T-helper 22 cell (primary cell): ENCODE measurements around the gene OTOGL.
"Not testable (repeated sequence)": the region's sequence is repeated elsewhere in the genome, so short reads cannot be mapped to it uniquely, and the experiment has no call there.

Source experiments
- DNase-seq: peaks from one replicate; pipeline ENCODE4 v3.0.0-alpha.2; 2020; ENCODE audit warnings: low read depth

OTOGL gene

DNA sequence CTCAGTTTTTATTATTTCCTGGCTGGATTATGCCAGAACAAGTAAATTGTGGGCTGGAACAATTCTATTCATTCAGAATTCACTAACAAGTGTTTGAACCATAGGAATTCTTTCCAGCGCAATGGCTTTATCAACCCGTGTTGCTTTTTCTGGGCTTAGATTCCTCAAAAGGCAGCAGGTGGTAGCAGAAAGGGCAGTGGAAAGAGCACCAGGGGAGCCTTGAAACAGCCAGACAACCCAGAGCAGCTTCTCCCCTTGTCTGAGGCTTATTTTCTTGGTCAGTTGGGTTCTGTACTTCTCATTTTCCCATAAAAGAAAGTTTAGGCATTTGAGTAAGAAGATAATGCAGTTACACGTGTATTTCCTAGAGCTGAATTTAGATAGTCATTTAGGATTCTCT is 130.7 kb downstream of the OTOGL start:
- DNase-seq: no peak

DNA sequence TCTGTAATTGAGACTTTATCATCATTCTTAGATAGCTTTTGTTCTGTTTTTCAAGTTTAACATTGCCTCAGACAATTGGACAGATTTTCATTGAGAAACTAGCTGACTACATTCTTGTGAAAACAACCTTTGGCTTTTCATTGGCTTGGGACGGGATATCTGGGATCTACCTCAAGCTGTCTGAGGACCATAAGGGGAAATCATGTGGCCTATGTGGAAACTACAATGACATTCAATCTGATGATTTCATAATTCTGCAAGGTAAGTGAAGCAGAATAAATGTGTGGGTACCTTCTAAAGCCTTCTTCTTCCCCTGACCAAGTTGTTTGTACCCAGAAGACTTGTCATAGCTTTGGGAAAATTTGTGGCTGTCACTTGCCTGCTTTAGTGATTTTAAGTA is 133.5 kb downstream of the OTOGL start:
- no peak for DNase-seq

DNA sequence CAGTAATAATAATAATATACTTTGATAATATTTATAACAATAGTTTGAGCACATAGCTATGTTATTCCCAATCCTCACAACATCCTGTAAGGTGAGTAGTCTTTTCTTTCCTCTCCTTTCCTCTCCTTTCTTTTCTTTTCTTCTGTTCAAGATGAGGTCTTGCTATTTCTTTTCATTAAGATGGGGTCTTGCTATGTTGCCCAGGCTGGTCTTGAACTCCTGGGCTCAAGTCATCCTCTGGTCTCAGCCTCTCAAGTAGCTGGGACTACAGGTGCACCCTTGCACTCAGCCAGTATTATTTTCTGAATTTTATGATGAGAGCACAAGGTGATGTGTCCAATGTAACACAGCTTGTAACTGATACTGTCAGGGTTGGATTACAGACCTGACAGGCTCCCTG is 134.6 kb downstream of the OTOGL start:
- no peak for DNase-seq

DNA sequence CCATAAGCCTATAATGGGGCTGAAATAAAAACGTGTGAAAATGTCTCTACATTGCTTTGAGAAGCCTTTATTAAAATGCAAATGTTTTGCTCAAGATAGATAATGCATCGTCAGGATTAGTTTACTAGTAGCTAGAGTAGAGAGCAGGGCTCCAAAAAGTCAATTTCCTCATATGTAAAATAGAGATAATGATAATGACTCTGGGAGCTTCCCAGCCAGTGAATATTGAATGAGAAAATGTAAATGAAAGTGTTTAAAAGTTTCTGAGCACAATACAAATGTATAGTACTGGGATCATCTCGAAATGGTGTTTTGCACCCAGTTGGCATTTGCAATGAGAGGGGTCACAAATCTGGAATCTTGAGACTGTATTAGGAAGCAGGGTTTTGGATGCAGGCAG is 135.3 kb downstream of the OTOGL start:
- DNase-seq: no peak

DNA sequence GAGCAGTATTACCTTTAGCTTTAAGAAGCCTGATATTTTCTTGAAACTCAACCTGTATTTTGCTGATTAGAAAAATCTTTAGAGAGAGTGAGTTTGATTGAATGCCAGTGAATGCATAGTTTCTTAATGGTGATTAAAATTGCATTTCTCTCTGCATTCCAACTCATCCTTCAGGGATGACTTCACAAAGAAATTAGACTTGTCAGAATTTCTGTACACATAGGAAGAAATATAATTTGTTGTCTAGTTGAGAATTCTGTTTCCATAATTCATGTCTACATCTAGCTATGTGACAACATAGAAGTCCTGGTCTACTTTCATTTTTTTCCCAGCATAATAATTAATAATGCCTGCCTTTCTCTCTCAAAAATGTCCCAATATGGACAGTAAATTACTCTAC is 136.6 kb downstream of the OTOGL start:
- DNase-seq: no peak

DNA sequence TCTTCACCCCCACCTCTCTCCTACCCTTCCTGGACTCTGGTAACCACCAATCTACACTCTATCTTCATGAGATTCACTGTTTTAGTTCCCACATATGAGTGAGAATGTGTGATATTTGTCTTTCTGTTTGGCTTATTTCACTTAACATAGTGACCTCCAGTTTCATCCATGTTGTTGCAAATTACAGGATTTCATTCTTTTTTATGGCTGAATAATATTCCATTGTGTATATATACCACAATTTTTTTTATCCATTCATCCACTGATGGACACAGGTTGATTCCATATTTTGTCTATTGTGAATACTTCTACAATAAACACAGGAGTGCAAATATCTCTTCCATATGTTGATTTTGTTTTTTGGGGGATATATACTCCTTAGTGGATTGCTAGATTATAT is 140.5 kb downstream of the OTOGL start:
- no peak for DNase-seq

DNA sequence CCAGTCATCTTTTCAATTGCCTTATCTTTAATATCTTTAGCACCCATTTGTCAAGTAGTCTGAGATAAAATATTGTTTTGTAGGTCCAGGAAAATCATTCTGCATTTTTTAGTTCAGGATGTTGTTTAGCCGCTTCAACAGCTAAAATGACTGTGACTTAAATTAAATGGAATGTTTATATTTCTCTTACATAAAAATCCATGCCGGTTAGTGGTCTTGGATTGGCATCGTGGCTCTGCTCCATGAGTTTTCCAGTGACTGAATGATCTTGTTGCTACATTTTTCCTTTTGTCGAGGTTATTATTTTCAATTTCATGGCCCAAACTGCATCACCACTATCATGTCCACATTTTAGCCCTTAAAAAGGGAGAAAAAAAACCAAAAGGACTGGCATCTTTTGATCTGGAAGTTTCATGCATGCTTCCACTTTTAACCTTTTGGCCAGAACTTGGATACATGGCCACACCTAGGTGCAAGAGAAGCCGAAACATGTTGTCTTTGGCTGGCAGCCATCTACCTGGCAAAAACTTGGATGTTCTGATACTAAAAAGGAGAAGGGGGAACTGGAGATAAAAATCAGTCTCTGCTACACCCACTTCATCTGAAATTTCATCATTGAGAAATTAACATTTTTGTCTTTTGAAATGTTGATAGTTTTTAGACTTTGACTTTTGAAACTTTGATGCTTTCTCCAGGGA is 142.4 kb downstream of the OTOGL start:
- DNase-seq: no peak

DNA sequence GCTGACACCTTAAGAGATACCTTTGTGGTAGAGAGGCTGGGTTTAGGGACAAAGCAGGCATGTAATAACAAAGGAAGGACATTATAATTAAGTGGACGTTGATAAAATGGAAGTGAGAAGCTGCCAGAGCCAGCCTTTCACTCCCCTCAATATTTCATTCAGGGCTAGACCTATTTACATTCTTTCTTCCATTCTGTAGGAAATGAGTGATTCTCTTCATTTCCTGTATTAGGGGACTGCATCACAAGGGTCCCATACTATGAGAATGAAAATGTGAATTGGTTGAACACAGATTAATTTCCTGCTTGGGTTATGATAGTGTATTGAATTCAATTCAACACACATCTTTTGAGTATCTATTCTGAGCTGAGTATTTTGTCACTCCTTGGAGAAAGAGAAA is 143.0 kb downstream of the OTOGL start:
- no peak for DNase-seq

DNA sequence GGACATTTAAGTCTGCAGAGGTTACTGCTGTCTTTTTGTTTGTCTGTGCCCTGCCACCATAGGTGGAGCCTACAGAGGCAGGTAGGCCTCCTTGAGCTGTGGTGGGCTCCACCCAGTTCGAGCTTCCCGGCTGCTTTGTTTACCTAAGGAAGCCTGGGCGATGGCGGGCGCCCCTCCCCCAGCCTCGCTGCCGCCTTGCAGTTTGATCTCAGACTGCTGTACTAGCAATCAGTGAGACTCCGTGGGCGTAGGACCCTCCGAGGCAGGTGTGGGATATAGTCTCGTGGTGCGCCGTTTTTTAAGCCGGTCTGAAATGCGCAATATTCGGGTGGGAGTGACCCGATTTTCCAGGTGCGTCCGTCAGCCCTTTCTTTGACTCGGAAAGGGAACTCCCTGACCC is 150.2 kb downstream of the OTOGL start:
- not testable (repeated sequence) for DNase-seq

DNA sequence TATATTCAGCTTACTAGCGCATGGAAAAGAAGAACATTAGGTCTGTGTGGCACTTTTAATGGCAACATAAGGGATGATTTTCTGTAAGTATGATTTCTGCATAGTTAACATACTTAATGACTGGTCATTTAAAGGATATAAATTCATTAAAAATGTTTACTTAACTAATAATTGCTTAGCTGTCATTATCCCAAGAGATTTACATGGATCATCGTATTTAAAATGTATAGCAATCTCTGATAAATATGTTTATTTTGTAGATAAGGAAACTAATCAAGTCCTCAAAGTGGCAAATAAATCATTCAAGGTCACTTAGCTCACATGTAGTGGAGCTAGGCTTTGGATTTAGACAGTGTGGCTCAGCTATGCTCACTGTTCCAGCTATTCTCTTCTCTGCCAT is 158.6 kb downstream of the OTOGL start:
- DNase-seq: no peak

DNA sequence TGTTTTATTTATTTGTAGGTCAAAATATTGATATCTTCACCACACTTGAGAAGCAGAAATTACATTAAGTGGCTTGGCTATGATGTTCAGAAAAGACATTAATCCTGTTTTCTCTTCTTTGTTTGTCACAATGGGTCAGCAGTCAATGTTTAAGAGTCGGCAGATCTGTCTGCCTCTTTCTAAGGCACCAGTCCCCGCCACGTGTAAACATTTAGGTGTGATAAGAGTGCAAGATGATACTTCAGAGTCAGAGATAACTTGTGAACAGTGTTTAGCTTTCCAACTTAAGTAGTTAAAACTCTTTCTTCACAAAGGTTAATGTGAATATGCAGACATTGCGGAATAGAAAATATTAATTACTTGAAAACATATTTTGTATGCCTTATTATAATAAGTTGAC is 160.9 kb downstream of the OTOGL start:
- DNase-seq: no peak

DNA sequence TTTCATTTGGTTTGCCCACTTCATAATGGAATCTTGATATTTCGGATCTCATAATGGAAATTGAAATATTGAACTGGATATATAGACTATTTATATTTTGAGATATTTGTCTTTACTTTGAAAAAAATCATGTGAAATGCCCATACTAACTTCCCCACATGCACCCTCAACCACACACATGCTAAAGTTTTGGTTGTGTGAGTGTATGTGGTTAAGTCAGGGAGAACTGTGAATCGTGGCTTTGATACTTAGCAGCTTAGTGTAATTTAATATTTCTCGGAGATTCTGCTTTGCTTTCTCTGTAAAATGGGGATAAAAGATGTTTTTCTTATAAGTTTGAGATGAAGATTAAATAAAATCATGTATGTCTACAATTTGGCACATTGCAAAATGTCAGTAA is 162.1 kb downstream of the OTOGL start:
- no peak for DNase-seq

DNA sequence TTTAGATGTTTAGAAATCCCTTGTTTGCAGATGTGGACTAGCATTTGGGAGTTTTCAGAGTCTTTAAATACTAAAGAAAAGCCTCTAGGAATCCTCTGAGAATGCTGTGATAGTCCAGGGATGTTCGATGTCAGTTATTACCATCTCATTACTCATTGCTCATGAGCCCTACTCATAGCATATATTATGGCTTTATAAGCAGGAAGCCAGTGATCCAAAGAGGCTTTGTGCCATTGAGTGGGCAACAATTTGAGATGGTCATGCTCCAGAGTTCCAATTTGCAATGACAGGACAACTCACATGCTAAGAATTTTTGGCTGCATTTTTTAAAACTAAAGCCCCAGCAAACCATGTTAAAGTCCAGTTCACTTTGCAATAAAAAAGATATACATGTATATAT is 163.0 kb downstream of the OTOGL start:
- DNase-seq: no peak

DNA sequence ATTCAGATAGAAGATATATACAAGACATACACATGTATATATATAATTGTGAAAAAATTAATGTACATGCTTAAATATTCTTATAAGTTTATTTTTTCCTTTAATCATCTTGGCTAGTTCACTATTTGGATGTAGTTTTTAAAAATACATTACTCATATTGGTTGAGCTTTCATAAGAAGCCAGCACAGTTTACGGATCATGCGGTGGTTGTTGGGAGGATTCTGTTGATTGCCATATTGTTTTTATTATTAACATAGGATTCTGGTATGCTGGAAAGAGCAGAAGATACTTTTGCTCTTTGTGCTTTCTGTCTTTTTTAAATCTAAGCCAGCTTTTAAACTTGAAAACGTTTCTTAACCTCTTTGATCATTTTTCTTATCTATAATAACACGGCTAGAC is 163.4 kb downstream of the OTOGL start:
- DNase-seq: no peak

DNA sequence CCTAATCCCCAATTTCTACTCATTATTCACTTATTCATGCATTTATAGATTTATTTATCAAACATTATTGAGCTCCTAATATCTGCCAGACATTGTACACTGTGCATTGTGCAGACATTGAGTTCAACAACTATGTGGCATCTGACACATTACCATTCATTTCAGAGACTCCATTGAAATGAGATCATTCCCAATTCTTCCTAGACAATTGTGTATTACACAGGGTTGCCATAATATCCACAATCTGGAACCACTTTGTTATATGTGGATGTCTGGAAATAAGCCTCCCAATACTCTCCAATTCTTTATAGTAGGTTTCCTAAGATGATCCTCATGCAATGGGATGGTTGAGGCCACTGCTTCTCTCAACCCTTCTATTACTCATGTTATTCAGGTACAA is 165.0 kb downstream of the OTOGL start:
- DNase-seq: no peak

DNA sequence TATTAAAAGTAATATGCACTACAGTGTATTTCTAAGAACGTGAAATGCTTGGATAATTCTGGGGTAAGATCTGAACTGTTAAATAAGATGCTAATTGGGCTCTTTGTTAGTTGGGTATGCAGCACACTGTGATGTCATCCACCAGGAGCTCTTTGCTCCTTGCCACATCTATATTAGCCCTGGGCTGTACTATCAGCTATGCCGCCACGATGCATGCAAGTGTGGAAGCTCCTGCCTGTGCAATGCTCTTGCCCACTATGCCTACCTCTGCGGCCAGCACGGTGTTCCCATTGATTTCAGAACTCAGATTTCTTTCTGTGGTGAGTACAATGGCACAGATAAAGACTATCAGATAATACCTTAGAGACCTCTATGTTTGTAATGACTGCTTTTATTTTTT is 165.6 kb downstream of the OTOGL start:
- no peak for DNase-seq

DNA sequence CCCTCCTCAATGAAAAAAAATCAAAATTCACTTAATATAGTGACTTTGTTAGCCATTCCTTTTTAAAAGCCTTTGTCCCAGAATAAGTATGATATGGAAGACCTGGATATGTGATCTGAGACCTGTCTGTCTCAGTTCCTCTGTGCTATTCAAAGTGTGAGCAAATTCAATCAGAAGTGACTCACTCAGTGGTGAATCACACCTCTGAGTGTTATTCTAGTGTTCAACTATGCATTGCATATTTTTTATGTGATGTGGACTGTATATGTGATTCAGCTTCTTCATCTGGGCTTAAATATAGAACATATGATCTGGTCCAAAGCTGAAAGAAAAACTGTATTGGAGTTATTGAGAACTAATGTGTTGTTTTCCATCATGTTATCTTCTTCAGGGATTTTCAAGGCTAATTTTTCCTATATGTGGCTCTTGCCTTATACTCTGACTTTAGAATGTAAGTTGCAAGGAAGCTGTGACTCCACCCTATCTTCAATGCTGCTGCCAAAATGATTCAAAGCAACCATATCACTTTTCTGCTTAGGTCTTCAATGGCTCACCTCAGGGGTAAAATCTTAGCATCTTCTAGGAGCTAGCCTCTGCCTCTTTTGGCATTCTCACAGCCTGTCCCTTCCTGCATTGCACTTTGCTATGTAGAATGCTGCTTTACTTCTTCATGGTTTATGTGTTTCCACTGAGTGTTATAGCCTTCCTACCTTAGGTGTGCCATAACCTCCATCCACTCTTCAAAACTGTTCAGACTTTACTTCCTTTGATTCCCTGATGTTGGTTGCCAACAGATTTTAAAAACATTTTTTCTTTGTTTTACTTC is 169.8 kb downstream of the OTOGL start:
- no peak for DNase-seq

DNA sequence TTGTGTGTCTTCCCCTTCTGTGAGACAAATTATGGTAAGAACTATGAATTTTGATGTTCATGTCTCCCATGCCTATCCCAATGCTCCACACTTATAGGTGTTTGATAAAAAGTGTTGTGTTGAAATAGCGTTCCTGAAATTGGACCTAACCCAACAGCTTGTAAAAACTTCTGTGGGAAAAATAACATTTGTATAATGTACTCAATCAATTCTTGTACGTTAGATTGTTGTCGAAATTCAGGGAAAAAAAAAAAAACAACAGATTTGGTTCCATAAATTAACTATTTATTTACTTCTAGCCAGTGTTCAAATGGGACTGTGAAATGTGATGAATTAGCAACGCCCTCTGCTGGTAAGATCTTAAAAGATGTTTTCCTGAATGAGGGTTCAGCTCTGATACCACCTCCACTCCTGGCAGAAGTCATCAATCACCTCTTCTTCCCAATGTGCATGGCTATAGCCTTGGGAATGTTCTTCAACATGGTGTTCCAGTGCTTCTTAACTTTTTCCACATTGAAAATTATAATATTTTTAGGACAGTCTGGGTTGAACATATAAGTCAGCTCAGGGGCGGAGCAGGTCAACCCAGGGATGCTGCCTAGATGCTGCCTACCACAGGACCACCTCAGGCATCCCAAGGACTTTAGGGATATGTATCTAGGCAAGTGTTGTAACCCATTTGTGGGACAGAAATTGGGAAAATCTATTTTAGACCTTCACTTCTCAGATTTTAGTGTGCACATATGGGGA is 170.6 kb downstream of the OTOGL start:
- DNase-seq: no peak

DNA sequence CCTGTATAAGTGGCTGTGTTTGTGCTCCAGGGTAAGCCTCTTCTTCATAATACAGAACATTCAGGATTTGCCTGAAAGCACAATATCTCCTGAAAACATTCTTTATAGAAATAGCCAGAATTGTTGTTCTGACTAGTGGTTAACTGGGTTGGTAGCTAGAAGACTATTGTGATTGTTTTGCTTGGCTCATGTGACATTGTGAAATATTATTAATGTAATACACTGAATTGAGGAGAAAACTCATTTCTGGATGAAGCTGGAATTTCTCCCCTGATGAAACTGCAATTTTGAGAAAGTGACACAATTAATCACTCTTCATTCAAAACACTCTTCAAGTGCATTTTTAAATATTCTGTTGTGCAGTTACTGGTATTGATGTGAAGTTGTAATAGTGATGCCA is 172.4 kb downstream of the OTOGL start:
- DNase-seq: no peak

DNA sequence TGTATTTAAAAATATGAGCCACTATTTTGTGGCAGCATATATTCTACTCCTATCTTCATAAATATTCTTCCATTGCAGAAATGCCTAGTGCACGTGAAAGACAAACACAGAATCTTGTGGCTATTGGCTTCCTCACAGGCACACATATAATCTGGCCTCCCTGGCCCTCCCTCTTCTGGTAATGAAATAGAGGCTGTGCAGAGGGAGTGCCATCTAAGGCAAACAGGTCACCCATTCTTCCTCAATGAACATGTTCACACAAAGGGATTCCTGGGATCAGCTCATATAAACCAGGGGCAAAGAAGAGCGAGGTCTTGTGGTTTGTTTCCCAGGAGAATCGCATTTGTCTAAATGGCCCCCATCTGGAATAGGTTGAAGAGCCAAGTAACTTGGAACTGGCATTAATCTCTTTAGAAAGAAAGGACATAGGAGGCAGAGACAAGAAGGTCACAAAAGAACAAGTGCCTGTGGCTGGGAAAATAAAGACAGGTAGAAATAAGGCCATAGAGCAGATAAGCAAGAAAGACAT is 173.1 kb downstream of the OTOGL start:
- DNase-seq: no peak

DNA sequence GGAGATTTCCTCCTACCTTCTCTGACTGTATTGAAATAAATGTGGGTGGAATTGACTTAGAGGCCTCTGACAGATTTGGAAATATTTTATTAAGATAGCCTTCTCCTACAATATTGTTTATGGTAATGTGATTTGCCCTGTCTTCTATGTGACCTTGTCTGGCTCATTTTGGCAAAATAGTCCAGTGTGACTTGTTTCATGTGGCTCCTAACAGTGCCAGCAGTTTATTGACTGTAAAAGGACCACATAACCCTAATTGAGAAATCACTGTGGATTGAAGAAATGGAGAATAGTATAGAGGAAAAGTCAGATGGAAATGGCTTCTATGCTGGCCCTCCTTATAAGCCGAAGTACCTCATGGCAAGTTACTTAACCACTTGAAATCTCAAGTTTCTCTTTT is 173.8 kb downstream of the OTOGL start:
- no peak for DNase-seq

DNA sequence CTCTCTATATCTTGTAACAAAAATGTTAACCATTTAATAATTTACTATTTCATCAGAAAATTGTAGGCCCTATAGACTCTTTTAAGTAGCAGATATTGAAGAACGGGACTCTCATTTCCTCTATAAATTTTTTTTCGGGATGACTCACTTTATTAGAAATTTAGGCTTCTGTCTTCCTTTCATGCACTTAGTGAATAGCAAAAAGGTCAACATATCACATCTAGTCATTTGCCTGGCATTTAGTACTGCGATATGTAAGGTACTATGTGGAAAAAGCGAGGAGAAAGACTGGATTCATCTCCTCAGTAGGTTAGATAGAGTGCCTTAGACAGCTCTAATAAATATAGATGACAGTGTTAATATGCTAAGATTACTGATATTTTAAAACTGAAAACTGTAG is 178.4 kb downstream of the OTOGL start:
- DNase-seq: no peak

DNA sequence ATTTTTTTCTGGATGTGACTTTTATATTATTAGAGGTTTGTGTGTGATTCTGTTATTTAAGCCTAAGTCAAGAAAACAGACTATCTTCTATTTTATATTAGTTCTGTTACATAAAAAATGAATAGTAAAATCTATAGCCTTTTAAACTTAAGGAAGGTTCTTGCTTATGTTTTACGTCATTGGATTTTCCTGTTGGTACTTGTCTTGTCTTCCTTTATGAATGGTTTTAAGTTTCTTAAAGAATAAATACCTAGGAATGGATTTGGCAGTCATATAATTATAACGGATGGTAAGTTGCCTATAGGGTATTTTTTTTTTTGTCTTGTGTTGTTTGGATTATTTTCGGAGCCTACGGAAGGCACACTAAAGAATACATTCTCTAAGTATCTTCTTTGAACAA is 182.9 kb downstream of the OTOGL start:
- no peak for DNase-seq
